B cell (primary cell): Measurements from ENCODE around the gene ZNF358.

Source experiments
- EZH2 ChIP-seq: IDR thresholded peaks from 2 replicates; pipeline ENCODE4 v1.6.1; 2012; ENCODE audit warnings: borderline replicate concordance, low read depth, mild to moderate bottlenecking, moderate library complexity, low read length; ENCODE audit not compliant: insufficient read depth, poor library complexity, severe bottlenecking
- TF ChIP-seq, protein P1 (sequence below): fragments of 200-600 bp; IDR thresholded peaks from one replicate; pipeline ENCODE4 v1.8.0; 2022; ENCODE audit warnings: antibody characterized with exemption, mild to moderate bottlenecking

DNA sequence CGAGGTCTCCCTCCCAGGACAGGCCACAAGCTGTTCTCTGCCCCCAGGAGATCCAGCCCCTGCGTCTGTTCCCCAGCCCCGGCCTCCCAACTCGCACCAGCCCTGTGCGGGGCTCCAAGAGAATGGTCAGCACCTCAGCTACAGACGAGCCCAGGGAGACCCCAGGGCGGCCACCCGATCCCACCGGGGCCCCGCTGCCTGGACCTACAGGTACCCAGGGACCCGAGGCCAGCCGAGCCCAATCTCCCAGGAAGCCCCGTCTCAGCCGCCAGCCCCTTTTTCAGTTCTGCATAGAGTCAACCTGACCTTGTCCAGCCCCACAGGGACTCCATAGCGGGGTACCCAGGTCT is 25.5 kb downstream of the ZNF358 start:
- TF ChIP-seq, protein P1, sequence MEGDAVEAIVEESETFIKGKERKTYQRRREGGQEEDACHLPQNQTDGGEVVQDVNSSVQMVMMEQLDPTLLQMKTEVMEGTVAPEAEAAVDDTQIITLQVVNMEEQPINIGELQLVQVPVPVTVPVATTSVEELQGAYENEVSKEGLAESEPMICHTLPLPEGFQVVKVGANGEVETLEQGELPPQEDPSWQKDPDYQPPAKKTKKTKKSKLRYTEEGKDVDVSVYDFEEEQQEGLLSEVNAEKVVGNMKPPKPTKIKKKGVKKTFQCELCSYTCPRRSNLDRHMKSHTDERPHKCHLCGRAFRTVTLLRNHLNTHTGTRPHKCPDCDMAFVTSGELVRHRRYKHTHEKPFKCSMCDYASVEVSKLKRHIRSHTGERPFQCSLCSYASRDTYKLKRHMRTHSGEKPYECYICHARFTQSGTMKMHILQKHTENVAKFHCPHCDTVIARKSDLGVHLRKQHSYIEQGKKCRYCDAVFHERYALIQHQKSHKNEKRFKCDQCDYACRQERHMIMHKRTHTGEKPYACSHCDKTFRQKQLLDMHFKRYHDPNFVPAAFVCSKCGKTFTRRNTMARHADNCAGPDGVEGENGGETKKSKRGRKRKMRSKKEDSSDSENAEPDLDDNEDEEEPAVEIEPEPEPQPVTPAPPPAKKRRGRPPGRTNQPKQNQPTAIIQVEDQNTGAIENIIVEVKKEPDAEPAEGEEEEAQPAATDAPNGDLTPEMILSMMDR: no peak
- no peak for TF ChIP-seq EZH2
